B cell (primary cell): ENCODE data around the gene SERTAD4. TPM values are rescaled to one million over a fixed set of nuclear protein-coding genes. Genes with fewer than 3 reads are reported as not detected.

Experiments used
- ATAC-seq: fragments of 200-7000 bp; cut with Tn5 transposase; one replicate; pipeline ENCODE4 v1.10.0; 2021; ENCODE audit warnings: low read depth, mild to moderate bottlenecking, moderate number of reproducible peaks, moderate library complexity
- CTCF ChIA-PET: fragments of 350-600 bp; sonication (Branson Sonifier 250); formaldehyde crosslinking; loops from one replicate; lab custom pipeline; 2021; ENCODE audit warnings: antibody characterized with exemption, inconsistent platforms; lab: Charles Lee
- POLR2A ChIA-PET: fragments of 350-600 bp; sonication (Branson Sonifier 250); formaldehyde crosslinking; loops from one replicate; lab custom pipeline; 2021; ENCODE audit warnings: antibody characterized with exemption; lab: Charles Lee
- DNase-seq: peaks from one replicate; pipeline ENCODE4 v3.0.0; 2013
- H2AFZ ChIP-seq: 2 replicates; pipeline ENCODE4 v1.6.1; 2012; ENCODE audit warnings: mild to moderate bottlenecking, low read depth, low read length; ENCODE audit not compliant: insufficient read depth, poor library complexity, severe bottlenecking
- H3K27ac ChIP-seq, 2 donors: 1 replicate in 1 of 2; 2 replicates in 1 of 2; pipeline ENCODE4 v1.5.1; 2012 to 2013; ENCODE audit warnings: low read length in 2 of 2, mild to moderate bottlenecking in 2 of 2, moderate library complexity in 1 of 2
- H3K27me3 ChIP-seq, 4 experiments: fragments of 200-600 bp in 1 of 4; sonication (generic) in 1 of 4; replicated peaks in 1 of 4; 1 replicate in 2 of 4; 2 replicates in 2 of 4; pipeline versions ENCODE4 v1.6.1 to v1.7.0; 2013 to 2016; ENCODE audit warnings: low read length in 3 of 4, mild to moderate bottlenecking in 2 of 4, mixed read lengths in 1 of 4, moderate library complexity in 1 of 4; ENCODE audit not compliant: insufficient read depth in 4 of 4, control insufficient read depth in 3 of 4; ENCODE audit errors: control extremely low read depth in 1 of 4
- H3K36me3 ChIP-seq, 2 experiments: replicated peaks in 1 of 2; 1 replicate in 1 of 2; 2 replicates in 1 of 2; pipeline versions ENCODE4 v1.6.1 to v1.7.1; 2013; ENCODE audit warnings: low read length in 1 of 2; ENCODE audit not compliant: insufficient read depth in 2 of 2, control insufficient read depth in 1 of 2; ENCODE audit errors: control extremely low read depth in 1 of 2, extremely low read depth in 1 of 2
- H3K4me1 ChIP-seq, 2 donors: fragments of 200-600 bp in 1 of 2; sonication (generic) in 1 of 2; 1 replicate in 1 of 2; 2 replicates in 1 of 2; pipeline versions ENCODE4 v1.5.1 to v1.6.1; 2013 to 2017; ENCODE audit warnings: low read length in 2 of 2; ENCODE audit not compliant: control insufficient read depth in 2 of 2, insufficient read depth in 2 of 2
- H3K4me2 ChIP-seq: replicated peaks from 2 replicates; pipeline ENCODE3; 2012; ENCODE audit warnings: mild to moderate bottlenecking, low read depth, low read length; ENCODE audit not compliant: poor library complexity, severe bottlenecking
- H3K4me3 ChIP-seq, 5 experiments: fragments of 200-600 bp in 1 of 5; sonication (generic) in 1 of 5; 1 replicate in 3 of 5; 2 replicates in 2 of 5; pipeline versions ENCODE4 v1.5.1 to v1.7.0; 2011 to 2016; ENCODE audit warnings: low read length in 4 of 5, mild to moderate bottlenecking in 4 of 5, low read depth in 2 of 5, control low read depth in 1 of 5, moderate library complexity in 1 of 5; ENCODE audit not compliant: insufficient read depth in 1 of 5; ENCODE audit errors: control extremely low read depth in 1 of 5, extremely low read depth in 1 of 5
- H3K79me2 ChIP-seq: fragments of 200-600 bp; sonication (generic); one replicate; pipeline ENCODE4 v1.6.0; 2016; ENCODE audit warnings: low read length; ENCODE audit not compliant: control insufficient read depth, insufficient read depth
- H3K9ac ChIP-seq: fragments of 200-600 bp; sonication (generic); 2 replicates; pipeline ENCODE4 v1.6.1; 2017; ENCODE audit warnings: mild to moderate bottlenecking, low read length, moderate library complexity
- H3K9me3 ChIP-seq, 3 donors: one replicate each; pipeline versions ENCODE4 v1.6.1 to v1.7.1; 2013; ENCODE audit warnings: low read length in 2 of 3; ENCODE audit not compliant: control insufficient read depth in 2 of 3, insufficient read depth in 1 of 3; ENCODE audit errors: control extremely low read depth in 1 of 3
- H4K20me1 ChIP-seq: 2 replicates; pipeline ENCODE4 v1.6.0; 2012; ENCODE audit warnings: mild to moderate bottlenecking, low read length; ENCODE audit not compliant: insufficient read depth, control insufficient read depth, poor library complexity, severe bottlenecking
- H3K27ac Mint-ChIP-seq: one replicate; pipeline ENCODE4 v1.8.0; 2021; ENCODE audit warnings: mixed read lengths
- H3K27me3 Mint-ChIP-seq: one replicate; pipeline ENCODE4 v1.8.0; 2021; ENCODE audit warnings: mixed read lengths
- H3K4me1 Mint-ChIP-seq: one replicate; pipeline ENCODE4 v1.8.0; 2021; ENCODE audit warnings: mixed read lengths
- H3K4me3 Mint-ChIP-seq: one replicate; pipeline ENCODE4 v1.8.0; 2021; ENCODE audit warnings: mixed read lengths
- H3K9me3 Mint-ChIP-seq: one replicate; pipeline ENCODE4 v1.8.0; 2022; ENCODE audit warnings: mixed read lengths; ENCODE audit not compliant: insufficient read depth
- CTCF ChIP-seq: fragments of 200-600 bp; IDR thresholded peaks from one replicate; pipeline ENCODE4 v1.8.0; 2022; ENCODE audit warnings: antibody characterized with exemption, mild to moderate bottlenecking
- EZH2 ChIP-seq: IDR thresholded peaks from 2 replicates; pipeline ENCODE4 v1.6.1; 2012; ENCODE audit warnings: borderline replicate concordance, low read depth, mild to moderate bottlenecking, moderate library complexity, low read length; ENCODE audit not compliant: insufficient read depth, poor library complexity, severe bottlenecking
- WGBS: methylation state at CpG from one replicate; pipeline ENCODE4 v1.1.5; 2013; ENCODE audit warnings: missing lambda C conversion rate; ENCODE audit not compliant: insufficient coverage; 5-methylcytosine and 5-hydroxymethylcytosine counted together
- intact Hi-C: fragments of 100-400 bp; cut with micrococcal nuclease; formaldehyde crosslinking; loops from one replicate; pipeline ENCODE4 v1.10.0; 2022
- polyA plus RNA-seq: library from polyadenylated mRNA; depleted of rRNA; stranded (reverse); fragments of >200 nt; gene quantifications from 2 replicates; pipeline ENCODE4 v1.2.3, GENCODE V29; 2012
- total RNA-seq, 2 donors: library from RNA; stranded (reverse); fragments of 120-200 nt in 1 of 2; gene quantifications; 1 replicate in 1 of 2; 2 replicates in 1 of 2; pipeline versions ENCODE4 v1.2.3 to v1.2.4, GENCODE V29; 2013 to 2022

Gene SERTAD4
- total and polyA plus RNA-seq, 2 donors (not counting 1 experiment from before 2014, with no cell fraction given) = not detected

GRCh38 chr1:210207597-210208450 is 24.8 kb upstream of the SERTAD4 start:
- no peaks in the 10 kb centered on the region for H3K4me1 Mint-ChIP-seq
- ATAC-seq (no peak), DNase-seq (no peak)
- Histone ChIP-seq H4K20me1 (no peaks in the 10 kb centered on the region), H3K79me2 (no peaks in the 10 kb centered on the region), H3K27ac (no peak overlapping the region), H3K36me3 (no peaks in the 10 kb centered on the region), H3K4me2 (no peak overlapping the region), H3K27me3 (peaks cover 0 to 3% (median 0%) of the 10 kb centered on the region in 4 experiments), H3K4me3 (no peak overlapping the region), H2AFZ (no peak overlapping the region), H3K4me1 (no peaks in the 10 kb centered on the region), H3K9ac (no peak overlapping the region), H3K9me3 (no peaks in the 10 kb centered on the region)
- H3K27ac Mint-ChIP-seq = no peak overlapping the region
- TF ChIP-seq EZH2 (no peak), CTCF (peak; percentile 19)
- WGBS = 88% methylated on average over 1 of the region's 2 CpGs
- intact Hi-C loops = no loop called here
- H3K27me3 Mint-ChIP-seq = peaks cover 27% of the 10 kb centered on the region
- CTCF ChIA-PET = no interaction called here
- H3K4me3 Mint-ChIP-seq = no peak overlapping the region
- POLR2A ChIA-PET = no interaction called here
- no peaks in the 10 kb centered on the region for H3K9me3 Mint-ChIP-seq

- Histone ChIP-seq H3K79me2 (no peaks in the 10 kb centered on the region), H3K9ac (no peak overlapping the region), H3K36me3 (no peaks in the 10 kb centered on the region), H2AFZ (no peak overlapping the region), H3K4me2 (no peak overlapping the region), H4K20me1 (no peaks in the 10 kb centered on the region), H3K9me3 (no peaks in the 10 kb centered on the region), H3K4me1 (no peaks in the 10 kb centered on the region), H3K27me3 (peaks cover 0 to 3% (median 0%) of the 10 kb centered on the region in 4 experiments), H3K4me3 (no peak overlapping the region), H3K27ac (no peak overlapping the region)
- intact Hi-C loops = no loop called here
- CTCF ChIA-PET = no interaction called here
- TF ChIP-seq EZH2 = no peak
- TF ChIP-seq CTCF = no peak
- WGBS = 90% methylated on average over 2 of the region's 8 CpGs
- POLR2A ChIA-PET = no interaction called here
- DNase-seq (no peak), ATAC-seq (no peak)
- H3K9me3 Mint-ChIP-seq = no peaks in the 10 kb centered on the region
- peaks cover 26% of the 10 kb centered on the region for H3K27me3 Mint-ChIP-seq
- no peaks in the 10 kb centered on the region for H3K4me1 Mint-ChIP-seq
- no peak overlapping the region for H3K4me3 Mint-ChIP-seq
- H3K27ac Mint-ChIP-seq = no peak overlapping the region
Observed at GRCh38 chr1:210213335-210213734, 19.3 kb upstream of the SERTAD4 start.
